HG03342 (cell line): ENCODE measurements around the gene USHBP1.
A peak's percentile ranks its signal among the peaks of the same experiment; 100 is the strongest.

Source experiments
- ATAC-seq: cut with Tn5 transposase; IDR thresholded peaks from one replicate; pipeline ENCODE4 v1.9.1; 2021; ENCODE audit warnings: mild to moderate bottlenecking, moderate library complexity; ENCODE audit not compliant: unreplicated experiment

Gene USHBP1

GRCh38 chr19:17263712-17264640 lies 569 bp downstream of the USHBP1 start:
- ATAC-seq = no peak

GRCh38 chr19:17262557-17262956 lies 2.0 kb downstream of the USHBP1 start:
- ATAC-seq = no peak

GRCh38 chr19:17260842-17261325 lies 3.7 kb downstream of the USHBP1 start:
- peak; percentile 90 for ATAC-seq

GRCh38 chr19:17259934-17260333 lies 4.6 kb downstream of the USHBP1 start:
- no peak for ATAC-seq

GRCh38 chr19:17259118-17259780 lies 5.3 kb downstream of the USHBP1 start:
- no peak for ATAC-seq

GRCh38 chr19:17256130-17256529 lies 8.4 kb downstream of the USHBP1 start:
- no peak for ATAC-seq

GRCh38 chr19:17255150-17255621 lies 9.4 kb downstream of the USHBP1 start:
- no peak for ATAC-seq

- ATAC-seq = no peak
These were observed 9.9 kb downstream of the USHBP1 start for GRCh38 chr19:17254636-17255035.

- ATAC-seq = no peak
These were observed 14.5 kb downstream of the USHBP1 start for GRCh38 chr19:17249887-17250548.

- ATAC-seq = no peak
These were observed 16.4 kb downstream of the USHBP1 start for GRCh38 chr19:17248011-17248776.

GRCh38 chr19:17246681-17247425 lies 17.7 kb downstream of the USHBP1 start:
- no peak for ATAC-seq

GRCh38 chr19:17245535-17245984 lies 19.0 kb downstream of the USHBP1 start, which contains the start of gene NR2F6:
Gene NR2F6 (minus strand): TSS chr19:17245919. CDS start chr19:17245220, 699 bp downstream.
- no peak for ATAC-seq

GRCh38 chr19:17244618-17245534 lies 19.7 kb downstream of the USHBP1 start:
- no peak for ATAC-seq

- ATAC-seq = no peak
These were observed 20.5 kb downstream of the USHBP1 start for GRCh38 chr19:17243830-17244617.

- ATAC-seq = no peak
These were observed 21.2 kb downstream of the USHBP1 start for GRCh38 chr19:17243211-17243829.

- no peak for ATAC-seq
These were observed 21.9 kb downstream of the USHBP1 start for GRCh38 chr19:17242431-17243208.
